ES-I3 (cell line): ENCODE results near the gene SNX8.
"Not testable (repeated sequence)": the region's sequence is repeated elsewhere in the genome, so short reads cannot be mapped to it uniquely, and the experiment has no call there.

ENCODE experiments used
- H3K36me3 ChIP-seq: 2 replicates; pipeline ENCODE4 v1.6.1; 2013; ENCODE audit warnings: mild to moderate bottlenecking, low read length, control low read depth, moderate library complexity; ENCODE audit not compliant: insufficient read depth
- H3K4me1 ChIP-seq: 2 replicates; pipeline ENCODE4 v1.6.1; 2013; ENCODE audit warnings: mild to moderate bottlenecking, control low read depth, low read length; ENCODE audit not compliant: insufficient read depth
- H3K9ac ChIP-seq: 2 replicates; pipeline ENCODE4 v1.6.1; 2013; ENCODE audit warnings: low read depth, mild to moderate bottlenecking, low read length, moderate library complexity
- H3K9me3 ChIP-seq: 2 replicates; pipeline ENCODE4 v1.6.1; 2013; ENCODE audit warnings: mild to moderate bottlenecking, low read length, moderate library complexity; ENCODE audit not compliant: control insufficient read depth, insufficient read depth

SNX8 gene

GRCh38 chr7:2312267-2312929 lies 1.8 kb downstream of the SNX8 start:
- Histone ChIP-seq H3K4me1 (peaks cover 14% of the 10 kb centered on the region), H3K9ac (no peak overlapping the region), H3K36me3 (no peaks in the 10 kb centered on the region), H3K9me3 (no peaks in the 10 kb centered on the region; the same call in 1 of the 2 replicates)

GRCh38 chr7:2309889-2310331 lies 4.3 kb downstream of the SNX8 start:
- Histone ChIP-seq H3K36me3 (no peaks in the 10 kb centered on the region), H3K9ac (peak overlapping the region; percentile 1; the same call in 1 of the 2 replicates), H3K4me1 (peaks cover 14% of the 10 kb centered on the region), H3K9me3 (no peaks in the 10 kb centered on the region; the same call in 1 of the 2 replicates)

GRCh38 chr7:2307690-2308107 lies 6.5 kb downstream of the SNX8 start:
- Histone ChIP-seq H3K36me3 (no peaks in the 10 kb centered on the region), H3K4me1 (peaks cover 14% of the 10 kb centered on the region), H3K9ac (no peak overlapping the region), H3K9me3 (no peaks in the 10 kb centered on the region; the same call in 1 of the 2 replicates)

GRCh38 chr7:2306688-2307087 lies 7.6 kb downstream of the SNX8 start:
- H3K9me3 ChIP-seq: no peaks in the 10 kb centered on the region; the same call in 1 of the 2 replicates
- no peaks in the 10 kb centered on the region for H3K36me3 ChIP-seq
- peaks cover 15% of the 10 kb centered on the region for H3K4me1 ChIP-seq
- no peak overlapping the region for H3K9ac ChIP-seq

GRCh38 chr7:2305258-2305657 lies 9.0 kb downstream of the SNX8 start:
- not testable (repeated sequence) for H3K9me3 ChIP-seq, H3K9ac ChIP-seq, H3K36me3 ChIP-seq
- peaks cover 23% of the 10 kb centered on the region for H3K4me1 ChIP-seq

- H3K4me1 ChIP-seq: peaks cover 23% of the 10 kb centered on the region
- not testable (repeated sequence) for H3K9me3 ChIP-seq, H3K36me3 ChIP-seq, H3K9ac ChIP-seq
These were observed 10.7 kb downstream of the SNX8 start for GRCh38 chr7:2303520-2303919.

- not testable (repeated sequence) for H3K9ac ChIP-seq, H3K9me3 ChIP-seq, H3K36me3 ChIP-seq
- peaks cover 21% of the 10 kb centered on the region for H3K4me1 ChIP-seq
These were observed 11.4 kb downstream of the SNX8 start for GRCh38 chr7:2302743-2303397.

GRCh38 chr7:2301511-2301863 lies 12.8 kb downstream of the SNX8 start:
- no peak overlapping the region for H3K9ac ChIP-seq
- H3K4me1 ChIP-seq: peaks cover 17% of the 10 kb centered on the region
- H3K9me3 ChIP-seq: no peaks in the 10 kb centered on the region
- H3K36me3 ChIP-seq: no peaks in the 10 kb centered on the region

- Histone ChIP-seq H3K4me1 (peaks cover 17% of the 10 kb centered on the region), H3K36me3 (no peaks in the 10 kb centered on the region), H3K9ac (no peak overlapping the region), H3K9me3 (no peaks in the 10 kb centered on the region)
These were observed 14.2 kb downstream of the SNX8 start for GRCh38 chr7:2299870-2300512.

GRCh38 chr7:2299131-2299829 lies 15.0 kb downstream of the SNX8 start:
- H3K4me1 ChIP-seq: peaks cover 17% of the 10 kb centered on the region
- no peaks in the 10 kb centered on the region for H3K36me3 ChIP-seq
- H3K9ac ChIP-seq: no peak overlapping the region
- no peaks in the 10 kb centered on the region for H3K9me3 ChIP-seq

- H3K4me1 ChIP-seq: peaks cover 17% of the 10 kb centered on the region
- no peaks in the 10 kb centered on the region for H3K36me3 ChIP-seq
These were observed 17.4 kb downstream of the SNX8 start for GRCh38 chr7:2296832-2297231.

GRCh38 chr7:2295936-2296620 lies 18.2 kb downstream of the SNX8 start:
- Histone ChIP-seq H3K4me1 (peaks cover 14% of the 10 kb centered on the region), H3K36me3 (peaks cover 3% of the 10 kb centered on the region; the same call in 1 of the 2 replicates), H3K9me3 (no peaks in the 10 kb centered on the region), H3K9ac (no peak overlapping the region)

More at GRCh38 chr7:2296832-2297231, 17.4 kb downstream of the SNX8 start:
- Histone ChIP-seq H3K9ac (no peak overlapping the region), H3K9me3 (no peaks in the 10 kb centered on the region)

- Histone ChIP-seq H3K9ac (no peak overlapping the region), H3K9me3 (no peaks in the 10 kb centered on the region), H3K4me1 (no peaks in the 10 kb centered on the region), H3K36me3 (peaks cover 3% of the 10 kb centered on the region; the same call in 1 of the 2 replicates)
These were observed 23.4 kb downstream of the SNX8 start for GRCh38 chr7:2290877-2291276.

GRCh38 chr7:2289621-2290020 lies 24.6 kb downstream of the SNX8 start:
- no peaks in the 10 kb centered on the region for H3K4me1 ChIP-seq
- H3K9me3 ChIP-seq: no peaks in the 10 kb centered on the region
- H3K36me3 ChIP-seq: peaks cover 3% of the 10 kb centered on the region; the same call in 1 of the 2 replicates
- H3K9ac ChIP-seq: no peak overlapping the region
